ENCODE data around the gene TAF10. TPM values are rescaled to one million over a fixed set of nuclear protein-coding genes. Genes with fewer than 3 reads are reported as not detected.

Gene TAF10
- polyA plus RNA-seq (2013, experiment 1 of 2), result 229 TPM
- polyA plus RNA-seq (2013, experiment 2 of 2), result 198 TPM

DNA sequence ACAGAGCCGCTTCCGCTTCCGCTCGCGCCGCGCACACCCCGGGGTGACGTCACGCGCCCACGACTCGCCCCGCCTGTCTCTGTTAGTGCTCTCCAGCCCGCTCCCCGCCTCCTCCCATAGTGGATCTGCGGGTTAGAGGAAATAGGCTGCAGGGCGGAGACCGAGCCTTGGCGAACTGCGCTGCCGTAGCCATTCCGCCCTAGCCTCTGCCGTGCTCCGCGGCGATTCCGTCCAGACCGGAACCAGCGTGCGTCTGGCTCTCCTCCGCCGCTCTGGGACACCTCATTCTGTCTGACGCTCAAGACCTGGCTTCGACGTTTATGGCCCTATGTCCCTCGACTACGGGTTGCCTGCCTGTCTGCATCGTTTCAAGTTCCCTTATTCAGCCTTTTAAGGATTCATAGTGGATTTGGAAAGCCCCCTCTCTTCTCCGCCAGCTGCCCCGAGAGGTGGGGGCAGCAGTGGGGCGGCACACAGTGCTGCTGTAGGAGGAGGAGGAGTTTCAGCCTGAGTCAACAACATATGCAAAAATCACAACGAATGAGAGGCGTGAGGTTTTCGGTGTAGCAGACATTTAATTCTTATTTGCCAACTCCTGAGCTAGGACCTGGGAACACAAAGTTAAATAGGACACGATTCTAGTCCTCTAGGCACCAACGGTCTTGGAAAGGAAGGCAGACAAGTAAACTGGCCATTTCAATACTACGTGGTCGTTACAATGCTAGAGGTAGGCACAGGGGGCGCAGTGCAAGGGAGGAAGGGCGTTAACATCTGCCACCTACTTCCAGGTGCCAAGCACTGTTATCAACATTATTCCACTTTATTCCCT, at the start of gene TAF10:
TSS of gene TAF10 (minus strand) at position 4 of the 829 bp plus-strand sequence. CDS start 27 bp downstream, outside the sequence.
- peaks cover 42% of the 10 kb centered on the region for H3K4me1 ChIP-seq (ENCODE audit: control insufficient read depth, insufficient read depth, low read length, poor library complexity, severe bottlenecking)
- peak within 1 kb of the TSS; percentile 63 for H3K4me3 ChIP-seq (ENCODE audit: extremely low read depth, insufficient read depth, low read length, poor library complexity, severe bottlenecking)
- WGBS, 2 experiments (ENCODE audit: insufficient coverage in 2 of 2), result 0 to 2% methylated on average over 34 to 42 of the region's 51 CpGs
- peaks cover 69% of the 10 kb centered on the region for H3K36me3 ChIP-seq (ENCODE audit: control insufficient read depth, insufficient read depth, low read length)
- peak within 1 kb of the TSS; percentile 98 for H3K27ac ChIP-seq (ENCODE audit: low read depth, low read length, severe bottlenecking)
- no peaks in the 10 kb centered on the region for H3K9me3 ChIP-seq (ENCODE audit: control insufficient read depth, low read length)

DNA sequence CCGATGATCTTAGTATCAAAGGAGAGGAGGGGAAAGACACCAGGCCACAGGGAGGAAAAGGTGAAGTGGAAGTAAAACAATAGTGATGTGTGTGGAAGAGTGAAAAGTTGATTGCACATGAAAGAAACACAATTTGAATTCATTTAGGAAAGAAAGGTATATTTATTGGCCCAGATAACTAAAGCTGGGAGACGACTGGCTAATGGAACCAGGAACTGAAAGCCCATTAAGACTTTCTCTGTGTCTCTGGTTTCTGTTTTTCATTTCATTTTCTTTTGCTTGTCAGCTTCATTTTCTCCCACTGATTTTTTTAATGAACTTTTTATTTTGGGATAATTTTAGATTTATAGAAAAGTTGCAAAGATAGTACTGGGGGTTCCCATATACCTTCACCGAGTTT, 48.7 kb upstream of the TAF10 start:
- H3K9me3 ChIP-seq (ENCODE audit: control insufficient read depth, low read length), result no peaks in the 10 kb centered on the region
- 92 to 100% methylated on average over 1 to 2 of the region's 3 CpGs for WGBS, 2 experiments (ENCODE audit: insufficient coverage in 2 of 2)
- H3K27ac ChIP-seq (ENCODE audit: low read depth, low read length, severe bottlenecking), result no peak overlapping the region
- H3K4me1 ChIP-seq (ENCODE audit: control insufficient read depth, insufficient read depth, low read length, poor library complexity, severe bottlenecking), result peaks cover 9% of the 10 kb centered on the region
- no peak overlapping the region for H3K4me3 ChIP-seq (ENCODE audit: extremely low read depth, insufficient read depth, low read length, poor library complexity, severe bottlenecking)
- H3K36me3 ChIP-seq (ENCODE audit: control insufficient read depth, insufficient read depth, low read length), result no peaks in the 10 kb centered on the region

DNA sequence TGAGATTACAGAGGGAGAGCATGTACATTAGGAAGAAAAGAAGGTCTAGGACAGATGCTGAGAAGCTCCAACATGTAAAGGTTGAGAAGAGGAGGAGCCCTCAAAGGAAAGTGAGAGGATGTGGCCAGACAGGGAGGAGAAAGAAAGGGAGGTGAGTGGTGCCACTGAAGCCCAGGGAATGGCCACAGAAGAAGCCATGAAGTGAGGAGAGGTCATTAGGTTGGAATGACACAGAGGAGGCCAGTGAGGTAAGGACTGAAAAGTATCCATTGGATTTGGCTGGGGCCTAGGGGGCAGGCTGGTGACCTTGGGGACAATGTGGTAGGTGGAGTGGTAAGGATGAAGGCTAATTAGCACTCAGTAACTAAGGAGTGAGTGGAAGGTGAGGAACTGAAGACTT, 46.6 kb upstream of the TAF10 start:
- peaks cover 13% of the 10 kb centered on the region for H3K4me1 ChIP-seq (ENCODE audit: control insufficient read depth, insufficient read depth, low read length, poor library complexity, severe bottlenecking)
- no peaks in the 10 kb centered on the region for H3K9me3 ChIP-seq (ENCODE audit: control insufficient read depth, low read length)
- no peaks in the 10 kb centered on the region for H3K36me3 ChIP-seq (ENCODE audit: control insufficient read depth, insufficient read depth, low read length)
- H3K4me3 ChIP-seq (ENCODE audit: extremely low read depth, insufficient read depth, low read length, poor library complexity, severe bottlenecking), result no peak overlapping the region
- H3K27ac ChIP-seq (ENCODE audit: low read depth, low read length, severe bottlenecking), result no peak overlapping the region

DNA sequence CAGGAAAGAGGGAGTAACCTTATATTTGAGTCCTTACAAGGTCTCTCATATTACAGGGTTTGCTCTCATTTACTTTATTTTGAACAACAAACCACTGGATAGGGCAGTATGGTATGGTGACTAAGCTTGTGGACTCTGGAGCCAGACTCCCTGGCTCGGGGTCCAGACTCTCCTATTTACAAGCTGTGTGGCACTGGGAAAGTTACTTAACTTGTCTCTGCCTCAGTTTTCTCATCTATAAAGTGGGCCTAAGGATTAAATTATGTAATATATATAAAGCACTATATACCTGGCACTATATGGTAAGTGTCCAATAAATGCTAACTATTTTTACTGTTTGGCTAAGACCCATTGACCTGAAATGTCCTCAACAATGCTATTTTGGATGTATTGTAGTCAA, 45.3 kb upstream of the TAF10 start:
- H3K4me1 ChIP-seq (ENCODE audit: control insufficient read depth, insufficient read depth, low read length, poor library complexity, severe bottlenecking), result peaks cover 15% of the 10 kb centered on the region
- H3K9me3 ChIP-seq (ENCODE audit: control insufficient read depth, low read length), result no peaks in the 10 kb centered on the region
- no peak overlapping the region for H3K27ac ChIP-seq (ENCODE audit: low read depth, low read length, severe bottlenecking)
- peaks cover 8% of the 10 kb centered on the region for H3K36me3 ChIP-seq (ENCODE audit: control insufficient read depth, insufficient read depth, low read length)
- H3K4me3 ChIP-seq (ENCODE audit: extremely low read depth, insufficient read depth, low read length, poor library complexity, severe bottlenecking), result no peak overlapping the region
- no CpG with 5 or more reads among the region's 1 CpG for WGBS, 2 experiments (ENCODE audit: insufficient coverage in 2 of 2)

DNA sequence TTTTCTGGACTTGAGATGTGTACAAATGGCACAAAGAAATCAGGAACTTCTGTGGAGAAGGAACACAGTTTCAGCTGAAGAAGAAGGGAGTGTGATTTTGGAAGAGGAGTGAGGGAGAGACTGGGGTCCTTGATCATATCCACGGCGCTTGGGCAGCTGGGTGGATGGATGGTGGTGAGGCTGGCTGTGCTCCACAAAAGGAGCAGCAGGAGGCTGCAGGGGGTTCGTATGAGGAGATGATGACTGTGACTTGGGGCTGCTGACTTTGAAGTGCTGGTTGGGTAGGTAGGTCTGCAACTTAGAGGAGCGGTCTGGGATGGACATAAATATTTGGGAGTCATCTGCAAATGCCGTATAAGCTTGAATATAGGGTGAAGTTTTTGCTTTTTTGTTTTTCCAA, 44.9 kb upstream of the TAF10 start:
- Histone ChIP-seq H3K4me3 (ENCODE audit: extremely low read depth, insufficient read depth, low read length, poor library complexity, severe bottlenecking) (peak overlapping the region; percentile 54), H3K4me1 (ENCODE audit: control insufficient read depth, insufficient read depth, low read length, poor library complexity, severe bottlenecking) (peaks cover 18% of the 10 kb centered on the region), H3K36me3 (ENCODE audit: control insufficient read depth, insufficient read depth, low read length) (peaks cover 8% of the 10 kb centered on the region), H3K27ac (ENCODE audit: low read depth, low read length, severe bottlenecking) (peak overlapping the region; percentile 24), H3K9me3 (ENCODE audit: control insufficient read depth, low read length) (no peaks in the 10 kb centered on the region)
- 68 to 82% methylated on average over 3 to 5 of the region's 5 CpGs for WGBS, 2 experiments (ENCODE audit: insufficient coverage in 2 of 2)

DNA sequence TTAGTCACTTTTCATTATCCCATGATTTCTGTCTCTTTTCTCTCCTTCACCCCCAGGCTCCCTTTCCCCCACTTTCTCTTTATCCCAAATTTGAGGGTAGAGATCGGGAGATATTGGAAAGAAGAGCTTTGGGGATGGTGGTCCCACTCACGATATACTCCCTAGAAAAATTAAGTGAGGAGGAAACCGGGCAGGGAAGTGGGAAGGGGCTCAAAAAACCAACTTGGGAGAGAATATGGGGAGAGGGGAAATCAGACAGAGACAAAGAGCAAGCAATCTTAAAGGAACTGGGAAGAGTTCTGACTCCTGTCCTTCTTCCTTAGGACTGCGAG, 44.5 kb upstream of the TAF10 start:
- Histone ChIP-seq H3K36me3 (ENCODE audit: control insufficient read depth, insufficient read depth, low read length) (peaks cover 8% of the 10 kb centered on the region), H3K27ac (ENCODE audit: low read depth, low read length, severe bottlenecking) (peak overlapping the region; percentile 24), H3K4me3 (ENCODE audit: extremely low read depth, insufficient read depth, low read length, poor library complexity, severe bottlenecking) (peak overlapping the region; percentile 54)

DNA sequence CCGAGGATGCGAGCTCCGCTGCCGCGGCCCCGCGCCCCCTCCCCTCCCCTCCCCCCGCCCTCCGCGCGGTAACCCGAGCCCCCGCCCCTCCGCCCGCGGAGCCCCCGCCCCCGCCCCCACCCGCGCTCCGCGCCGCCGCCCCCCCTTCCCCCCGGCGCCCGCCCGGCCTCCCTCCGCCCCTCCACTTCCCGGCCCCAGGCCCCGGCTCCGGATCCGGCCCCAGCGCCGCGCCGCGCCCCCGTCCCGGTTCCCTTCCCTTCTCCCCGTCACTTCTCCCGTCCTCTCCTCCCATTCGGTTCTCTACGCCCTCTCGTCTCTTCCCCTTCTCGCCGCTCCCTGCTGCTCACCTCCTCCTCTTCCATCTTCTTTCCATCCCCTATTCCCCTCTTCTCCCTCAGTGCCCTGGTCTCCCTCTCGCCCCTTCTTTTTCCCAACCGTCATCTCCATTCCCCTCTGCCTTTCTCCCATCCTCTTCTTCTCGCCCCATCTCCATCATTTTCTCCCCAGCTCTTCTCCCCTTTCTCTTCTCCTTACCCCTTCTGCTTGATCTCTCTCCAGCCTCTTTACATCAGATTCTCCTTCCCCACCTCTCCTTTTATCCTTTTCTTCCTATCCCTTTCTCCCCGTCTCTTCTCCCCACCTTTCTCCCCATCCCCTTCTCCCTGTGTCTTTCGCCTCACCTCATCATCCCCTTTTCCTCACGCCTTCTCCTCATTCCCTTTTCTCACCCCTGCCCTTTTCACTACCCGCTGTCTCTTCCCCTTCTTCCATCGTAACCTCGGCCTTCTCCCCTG, 44.0 kb upstream of the TAF10 start, which contains the start of gene DCHS1:
TSS of gene DCHS1 (minus strand) at position 20 of the 794 bp plus-strand sequence. CDS start 14,196 bp downstream, outside the sequence.
- H3K4me3 ChIP-seq (ENCODE audit: extremely low read depth, insufficient read depth, low read length, poor library complexity, severe bottlenecking), result peak within 1 kb of the TSS; percentile 54
- H3K4me1 ChIP-seq (ENCODE audit: control insufficient read depth, insufficient read depth, low read length, poor library complexity, severe bottlenecking), result peaks cover 25% of the 10 kb centered on the region
- H3K27ac ChIP-seq (ENCODE audit: low read depth, low read length, severe bottlenecking), result peak within 1 kb of the TSS; percentile 43
- H3K9me3 ChIP-seq (ENCODE audit: control insufficient read depth, low read length), result no peaks in the 10 kb centered on the region
- 5 to 6% methylated on average over 22 to 25 of the region's 56 CpGs for WGBS, 2 experiments (ENCODE audit: insufficient coverage in 2 of 2)
- H3K36me3 ChIP-seq (ENCODE audit: control insufficient read depth, insufficient read depth, low read length), result peaks cover 8% of the 10 kb centered on the region

More for the DNA sequence above, 44.5 kb upstream of the TAF10 start:
- H3K4me1 ChIP-seq (ENCODE audit: control insufficient read depth, insufficient read depth, low read length, poor library complexity, severe bottlenecking), result peaks cover 22% of the 10 kb centered on the region
- no peaks in the 10 kb centered on the region for H3K9me3 ChIP-seq (ENCODE audit: control insufficient read depth, low read length)
- WGBS, 2 experiments (ENCODE audit: insufficient coverage in 2 of 2), result 53 to 63% methylated on average over 2 to 3 of the region's 4 CpGs

DNA sequence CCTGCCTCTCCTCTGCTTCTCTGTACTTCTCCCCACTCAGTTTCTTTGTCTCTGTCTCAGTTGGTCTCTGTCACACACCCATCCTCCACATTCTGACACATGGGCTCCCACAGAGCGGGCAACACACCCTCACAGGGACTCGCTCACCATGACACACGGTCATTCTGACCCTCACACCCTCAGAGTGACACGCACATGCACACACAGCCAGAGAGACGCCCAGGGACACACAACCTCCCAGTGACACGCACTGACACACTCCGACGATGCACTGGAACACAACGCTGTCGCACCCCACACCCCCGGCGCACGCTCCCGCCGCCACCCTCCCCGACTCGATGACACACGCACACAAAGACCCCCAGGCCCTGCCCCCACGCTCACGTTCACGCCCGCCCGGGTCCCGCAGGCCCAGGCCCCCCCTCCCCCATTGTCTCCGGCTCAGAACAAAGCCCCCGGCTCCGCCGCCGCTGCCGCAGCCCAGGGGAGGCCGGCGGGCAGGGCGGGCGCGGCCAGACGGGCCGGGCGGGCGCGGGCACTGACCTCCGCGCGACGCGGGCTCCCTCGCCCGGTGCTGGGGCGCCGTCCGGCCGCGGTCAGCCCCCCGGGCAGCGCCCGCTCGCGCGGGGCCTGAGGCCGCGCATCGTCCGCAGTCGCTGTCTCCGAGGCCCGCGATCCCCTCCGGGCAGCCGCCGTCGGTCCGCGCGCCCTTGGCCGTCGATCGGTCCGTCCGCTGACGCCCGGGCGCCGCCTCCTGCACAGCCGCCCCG, 43.2 kb upstream of the TAF10 start:
- H3K4me3 ChIP-seq (ENCODE audit: extremely low read depth, insufficient read depth, low read length, poor library complexity, severe bottlenecking), result peak overlapping the region; percentile 54
- no peak overlapping the region for H3K27ac ChIP-seq (ENCODE audit: low read depth, low read length, severe bottlenecking)
- 5 to 6% methylated on average over 14 to 43 of the region's 84 CpGs for WGBS, 2 experiments (ENCODE audit: insufficient coverage in 2 of 2)
- no peaks in the 10 kb centered on the region for H3K9me3 ChIP-seq (ENCODE audit: control insufficient read depth, low read length)
- peaks cover 9% of the 10 kb centered on the region for H3K36me3 ChIP-seq (ENCODE audit: control insufficient read depth, insufficient read depth, low read length)
- H3K4me1 ChIP-seq (ENCODE audit: control insufficient read depth, insufficient read depth, low read length, poor library complexity, severe bottlenecking), result peaks cover 25% of the 10 kb centered on the region

DNA sequence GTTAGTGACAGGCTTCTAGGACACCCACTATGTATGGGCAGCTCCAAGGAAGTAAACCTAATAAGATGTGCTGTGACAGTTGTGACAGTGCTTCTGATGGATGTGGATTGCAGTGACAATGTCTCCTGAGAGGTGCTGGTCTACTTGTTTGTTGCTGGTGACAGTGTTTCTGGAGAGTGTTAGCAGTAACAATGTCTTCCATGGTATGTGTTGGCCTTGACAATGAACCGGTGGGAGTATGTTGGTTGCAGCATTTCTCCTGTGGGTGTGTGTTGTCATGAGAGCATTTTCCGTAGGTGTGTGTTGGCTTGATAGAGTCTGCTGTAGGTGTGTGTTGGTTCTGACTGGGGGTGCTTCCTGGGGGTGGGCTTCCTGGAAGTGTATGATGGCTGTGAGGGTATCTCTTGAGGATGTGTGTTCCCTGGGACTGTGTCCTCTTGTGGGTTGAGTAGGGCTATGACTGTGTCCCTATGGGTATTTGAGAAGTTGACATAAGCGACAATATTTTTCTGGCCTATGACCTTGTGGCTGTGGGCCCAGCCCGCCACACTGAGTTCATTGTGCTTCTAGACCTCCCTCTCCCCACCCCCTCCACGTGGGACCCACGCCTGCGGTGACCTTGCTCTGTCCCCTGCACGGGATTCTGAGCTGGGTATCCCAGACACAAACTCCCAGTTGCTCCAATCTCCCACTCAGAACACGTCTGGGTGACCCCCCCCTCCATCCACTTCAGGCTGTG, 42.4 kb upstream of the TAF10 start:
- Histone ChIP-seq H3K36me3 (ENCODE audit: control insufficient read depth, insufficient read depth, low read length) (peaks cover 17% of the 10 kb centered on the region), H3K4me3 (ENCODE audit: extremely low read depth, insufficient read depth, low read length, poor library complexity, severe bottlenecking) (peak overlapping the region; percentile 54), H3K4me1 (ENCODE audit: control insufficient read depth, insufficient read depth, low read length, poor library complexity, severe bottlenecking) (peaks cover 25% of the 10 kb centered on the region), H3K27ac (ENCODE audit: low read depth, low read length, severe bottlenecking) (no peak overlapping the region), H3K9me3 (ENCODE audit: control insufficient read depth, low read length) (no peaks in the 10 kb centered on the region)
- WGBS, 2 experiments (ENCODE audit: insufficient coverage in 2 of 2), result 59 to 70% methylated on average over 8 of the region's 9 CpGs

DNA sequence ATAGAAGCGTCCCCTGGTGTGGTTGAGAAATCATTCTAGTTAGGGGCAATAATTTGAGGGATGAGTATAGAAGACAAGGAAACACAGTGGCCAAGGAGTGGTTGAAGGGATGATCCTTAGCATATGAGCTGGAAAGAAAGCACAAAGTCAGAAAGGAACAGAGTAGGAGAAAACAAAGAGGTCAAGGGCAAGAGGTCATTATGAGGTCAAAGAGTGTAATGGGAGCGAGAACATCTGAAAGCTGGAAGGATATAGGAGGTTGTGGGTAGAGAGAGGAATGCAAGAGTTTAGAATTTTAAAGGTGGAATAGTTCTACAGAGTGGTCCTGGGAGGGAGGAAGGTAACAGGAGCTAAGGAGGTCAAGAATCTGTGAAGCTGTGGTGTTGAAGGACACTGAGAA, 41.6 kb upstream of the TAF10 start:
- Histone ChIP-seq H3K36me3 (ENCODE audit: control insufficient read depth, insufficient read depth, low read length) (peaks cover 25% of the 10 kb centered on the region), H3K27ac (ENCODE audit: low read depth, low read length, severe bottlenecking) (no peak overlapping the region), H3K4me3 (ENCODE audit: extremely low read depth, insufficient read depth, low read length, poor library complexity, severe bottlenecking) (no peak overlapping the region), H3K9me3 (ENCODE audit: control insufficient read depth, low read length) (no peaks in the 10 kb centered on the region), H3K4me1 (ENCODE audit: control insufficient read depth, insufficient read depth, low read length, poor library complexity, severe bottlenecking) (peaks cover 25% of the 10 kb centered on the region)
- 94 to 100% methylated on average over 2 of the region's 2 CpGs for WGBS, 2 experiments (ENCODE audit: insufficient coverage in 2 of 2)

Measured in mesodermal cell (in vitro differentiated cells).